ENCODE results near the gene GADD45B.
"Not testable (repeated sequence)": the region's sequence is repeated elsewhere in the genome, so short reads cannot be mapped to it uniquely, and the experiment has no call there.

Gene GADD45B

DNA sequence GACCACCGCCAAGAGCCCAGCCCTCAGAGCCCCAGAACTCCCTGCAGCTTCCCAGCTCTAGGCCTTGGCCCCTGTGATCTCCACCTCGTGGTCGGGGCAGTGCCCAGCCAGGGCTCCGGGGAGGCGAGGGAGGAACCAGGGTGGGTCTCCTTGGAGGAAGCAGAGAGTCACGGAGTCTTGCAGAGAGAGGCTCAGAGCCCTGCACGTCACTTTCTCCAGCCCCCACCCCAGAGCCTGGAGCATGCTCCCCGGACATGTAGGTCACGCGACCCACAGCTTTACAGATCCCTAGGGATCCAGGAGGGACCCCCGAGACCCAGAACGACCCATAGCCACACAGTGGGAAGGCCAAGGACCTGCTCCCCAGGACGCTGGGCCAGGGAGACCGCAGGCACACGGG, 11.9 kb downstream of the GADD45B start:
- no peak for TF ChIP-seq CTCF (IDR thresholded peaks at IDR 0.05; ENCODE audit: extremely low read depth, missing control alignments)
- DNase-seq (ENCODE audit: low spot score), result no peak

DNA sequence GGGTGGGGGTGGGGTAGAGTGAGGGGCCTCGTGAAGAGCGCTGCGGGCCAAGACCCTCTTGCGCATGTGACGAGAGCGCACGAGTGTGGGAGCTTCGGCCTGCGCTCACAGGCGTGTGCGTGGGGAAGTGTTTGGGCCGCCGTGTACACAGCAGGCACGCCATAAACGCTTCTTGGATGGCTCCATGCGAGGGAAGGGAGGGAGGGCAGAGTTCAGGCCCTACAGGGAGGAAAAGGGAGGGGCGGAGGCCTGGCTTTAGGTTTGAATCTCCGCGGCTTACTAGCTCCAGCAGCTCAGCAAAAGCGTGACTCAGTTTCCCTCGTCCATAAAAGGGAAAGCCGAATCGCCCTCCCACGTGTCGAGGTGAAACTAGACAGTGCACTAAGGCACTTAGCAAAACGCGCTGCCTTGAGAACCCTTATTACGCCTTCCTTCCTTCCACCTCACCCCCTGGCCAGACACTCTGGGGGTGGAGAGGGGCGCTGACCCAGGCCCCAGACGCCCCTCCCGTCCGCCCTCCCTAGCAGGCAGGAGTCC, 12.5 kb downstream of the GADD45B start:
- no peak for TF ChIP-seq CTCF (IDR thresholded peaks at IDR 0.05; ENCODE audit: extremely low read depth, missing control alignments)
- no peak for DNase-seq (ENCODE audit: low spot score)

DNA sequence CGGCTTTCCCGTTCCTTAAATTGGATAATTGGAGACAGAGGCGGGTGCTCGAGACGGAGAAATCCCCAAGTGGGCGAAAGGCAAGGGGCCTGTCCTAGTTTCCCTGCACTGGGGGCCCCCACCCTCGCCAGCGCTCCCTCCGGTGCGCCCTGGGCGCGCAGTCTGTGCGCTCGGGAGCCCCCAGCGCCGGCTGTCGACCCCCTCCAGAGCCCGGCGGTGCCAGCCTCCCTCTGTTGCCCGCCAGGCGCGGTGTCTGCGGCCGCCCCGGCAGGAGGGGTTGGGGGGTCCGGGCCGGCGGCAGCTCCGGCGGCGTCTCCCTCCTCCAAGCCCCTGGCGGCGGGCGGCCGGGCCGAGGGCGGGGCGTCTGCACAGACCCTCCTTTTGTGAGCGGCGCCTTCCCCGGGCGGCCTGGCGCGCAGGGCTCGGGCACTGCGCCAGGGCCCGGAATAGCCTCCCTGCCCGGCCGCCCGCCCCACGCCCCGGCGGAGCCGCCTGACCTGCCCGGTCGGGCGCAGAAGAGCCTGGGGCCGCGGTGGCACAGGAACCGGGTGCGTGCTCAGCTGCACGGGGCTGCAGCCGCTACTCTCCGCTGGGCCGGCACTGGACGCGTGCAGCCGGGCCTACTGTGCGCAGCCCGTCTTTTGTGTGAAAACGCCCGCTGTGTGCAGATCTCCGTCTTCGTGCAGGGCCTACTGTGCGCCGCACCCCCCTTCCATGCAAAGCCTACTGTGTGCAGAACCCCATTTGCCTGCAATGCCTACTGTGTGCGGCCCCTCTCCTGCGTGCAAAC, 13.2 kb downstream of the GADD45B start:
- no peak for TF ChIP-seq CTCF (IDR thresholded peaks at IDR 0.05; ENCODE audit: extremely low read depth, missing control alignments)
- DNase-seq (ENCODE audit: low spot score), result peak; percentile 67

GRCh38 chr19:2490659-2491058, 14.7 kb downstream of the GADD45B start:
- no peak for TF ChIP-seq CTCF (IDR thresholded peaks at IDR 0.05; ENCODE audit: extremely low read depth, missing control alignments)
- DNase-seq (ENCODE audit: low spot score), result no peak

DNA sequence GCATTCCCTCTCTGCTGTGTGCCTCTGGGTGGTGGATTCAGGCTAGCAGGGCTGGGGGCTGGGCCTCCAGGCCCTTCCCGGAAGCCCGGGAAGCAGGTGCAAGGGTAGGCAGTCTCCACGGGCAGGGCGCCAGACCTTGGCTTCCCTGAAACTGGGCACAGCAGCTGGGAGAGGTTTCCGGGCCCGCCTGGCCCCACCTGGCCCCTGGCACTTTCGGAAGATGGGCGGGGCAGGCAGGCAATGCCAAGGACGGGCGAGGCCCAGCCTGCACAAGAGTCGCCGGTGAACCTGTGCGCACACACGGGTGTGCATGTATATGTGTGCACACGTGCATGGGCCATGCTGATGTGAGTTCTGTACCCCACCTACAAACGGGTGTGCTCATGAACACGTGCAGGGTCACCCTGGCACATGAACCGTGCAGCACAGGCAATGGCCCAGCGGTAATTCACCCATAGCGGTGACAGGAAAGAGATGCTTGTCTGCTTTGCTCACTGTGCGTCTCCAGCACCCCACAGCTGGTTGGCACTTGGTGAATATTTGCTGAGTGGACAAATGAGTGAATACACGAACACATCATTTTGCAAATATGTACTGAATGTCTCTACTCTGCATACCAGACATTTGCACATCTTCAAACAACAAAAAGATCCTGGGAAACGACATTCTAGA, 15.3 kb downstream of the GADD45B start:
- TF ChIP-seq CTCF (IDR thresholded peaks at IDR 0.05; ENCODE audit: extremely low read depth, missing control alignments), result no peak
- DNase-seq (ENCODE audit: low spot score), result no peak

DNA sequence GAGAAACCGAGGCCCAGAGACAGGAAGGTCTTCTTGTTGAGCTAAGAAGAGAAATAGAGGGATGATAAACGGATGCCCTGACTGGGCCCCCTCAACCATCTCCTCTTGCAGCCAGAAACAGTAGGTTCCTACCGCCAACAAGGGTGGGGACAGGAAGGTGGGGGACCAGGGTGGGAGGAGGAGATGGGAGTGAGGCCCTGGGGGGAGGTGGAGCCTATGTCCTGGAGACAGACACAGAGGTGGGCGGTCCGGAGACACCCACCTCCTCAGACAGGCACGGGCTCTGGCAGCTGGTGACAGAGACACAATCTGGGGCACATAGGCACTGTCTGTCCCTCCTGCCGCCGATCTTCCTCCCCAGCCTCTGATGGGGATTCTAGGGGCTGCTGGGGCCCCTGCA, 16.9 kb downstream of the GADD45B start:
- TF ChIP-seq CTCF (IDR thresholded peaks at IDR 0.05; ENCODE audit: extremely low read depth, missing control alignments), result no peak
- DNase-seq (ENCODE audit: low spot score), result no peak

DNA sequence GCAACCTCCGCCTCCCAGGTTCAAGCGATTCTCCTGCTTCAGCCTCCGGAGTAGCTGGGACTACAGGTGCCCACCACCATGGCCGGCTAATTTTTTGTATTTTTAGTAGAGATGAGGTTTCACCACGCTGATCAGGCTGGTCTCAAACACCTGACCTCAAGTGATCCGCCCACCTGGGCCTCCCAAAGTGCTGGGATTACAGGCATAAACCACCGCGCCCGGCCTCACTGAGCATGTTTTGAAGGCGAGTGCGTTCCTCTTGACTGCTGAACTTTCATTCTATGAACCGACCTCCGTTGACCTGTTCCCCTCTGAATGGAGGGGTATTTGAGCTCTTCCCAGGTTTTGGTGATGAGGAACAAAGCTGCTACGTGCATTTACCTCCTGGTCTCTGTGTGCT, 17.5 kb downstream of the GADD45B start:
- not testable (repeated sequence) for DNase-seq (ENCODE audit: low spot score)

All from GM20000 (cell line).